GM18508 (cell line): ENCODE measurements around the gene CLDN1.

Experiments
- ATAC-seq: cut with Tn5 transposase; IDR thresholded peaks from one replicate; pipeline ENCODE4 v1.9.1; 2021; ENCODE audit warnings: moderate number of reproducible peaks; ENCODE audit not compliant: insufficient read depth, unreplicated experiment

The CLDN1 gene, protein sequence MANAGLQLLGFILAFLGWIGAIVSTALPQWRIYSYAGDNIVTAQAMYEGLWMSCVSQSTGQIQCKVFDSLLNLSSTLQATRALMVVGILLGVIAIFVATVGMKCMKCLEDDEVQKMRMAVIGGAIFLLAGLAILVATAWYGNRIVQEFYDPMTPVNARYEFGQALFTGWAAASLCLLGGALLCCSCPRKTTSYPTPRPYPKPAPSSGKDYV

DNA sequence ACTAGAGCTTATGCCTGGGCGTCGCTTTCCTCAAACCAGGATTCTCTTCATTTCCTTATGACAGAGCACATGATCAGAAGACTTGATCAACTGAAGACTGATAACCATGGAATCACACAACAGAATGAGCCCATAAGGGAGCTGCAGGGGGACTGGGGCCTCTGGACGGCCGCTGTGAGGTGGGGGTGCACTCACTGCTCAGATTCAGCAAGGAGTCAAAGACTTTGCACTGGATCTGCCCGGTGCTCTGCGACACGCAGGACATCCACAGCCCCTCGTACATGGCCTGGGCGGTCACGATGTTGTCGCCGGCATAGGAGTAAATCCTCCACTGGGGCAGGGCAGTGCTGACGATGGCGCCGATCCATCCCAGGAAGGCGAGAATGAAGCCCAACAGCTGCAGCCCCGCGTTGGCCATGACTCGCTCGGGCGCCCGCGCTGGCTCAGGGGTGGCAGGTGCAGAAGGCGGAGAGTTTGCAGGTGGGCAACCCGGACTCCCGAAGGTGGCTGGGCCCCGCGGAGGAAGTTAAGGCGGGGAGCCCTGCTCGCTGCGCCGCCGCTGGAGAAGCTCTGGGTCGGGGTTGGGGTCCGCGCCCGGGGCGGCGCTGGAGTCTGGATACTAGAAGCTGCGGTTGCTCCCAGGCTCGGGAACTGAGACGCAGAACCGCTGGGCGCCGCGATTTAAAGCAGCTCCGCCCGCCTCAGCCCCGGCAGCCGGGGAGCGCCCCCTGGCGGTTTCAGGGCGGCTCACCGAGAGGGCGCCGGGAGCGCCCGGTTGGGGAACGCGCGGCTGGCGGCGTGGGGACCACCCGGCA, at the start of gene CLDN1:
CLDN1 (minus strand) TSS at position 658 of the 815 bp plus-strand sequence; CDS start at position 418, 240 bp downstream.
- ATAC-seq: no peak

- no peak for ATAC-seq
Measured at GRCh38 chr3:190371152-190371551, 48.9 kb upstream of the CLDN1 start.

DNA sequence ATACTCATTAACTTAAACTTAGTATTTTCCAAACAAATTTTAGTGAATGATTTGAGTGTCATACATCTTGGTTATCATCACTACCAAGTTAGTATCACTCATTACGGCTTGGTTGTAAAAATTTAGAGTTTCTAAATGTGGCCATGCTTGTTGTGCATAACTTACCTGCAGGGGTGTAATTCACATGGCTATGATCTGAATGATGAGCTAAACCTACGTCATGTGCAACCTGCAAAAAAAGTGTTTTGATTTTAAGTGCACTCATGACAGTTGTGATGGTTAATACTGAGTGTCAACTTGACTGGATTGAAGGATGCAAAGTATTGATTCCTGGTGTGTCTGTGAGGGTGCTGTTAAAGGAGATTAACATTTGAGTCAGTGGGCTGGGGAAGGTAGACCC, 48.1 kb upstream of the CLDN1 start:
- no peak for ATAC-seq

DNA sequence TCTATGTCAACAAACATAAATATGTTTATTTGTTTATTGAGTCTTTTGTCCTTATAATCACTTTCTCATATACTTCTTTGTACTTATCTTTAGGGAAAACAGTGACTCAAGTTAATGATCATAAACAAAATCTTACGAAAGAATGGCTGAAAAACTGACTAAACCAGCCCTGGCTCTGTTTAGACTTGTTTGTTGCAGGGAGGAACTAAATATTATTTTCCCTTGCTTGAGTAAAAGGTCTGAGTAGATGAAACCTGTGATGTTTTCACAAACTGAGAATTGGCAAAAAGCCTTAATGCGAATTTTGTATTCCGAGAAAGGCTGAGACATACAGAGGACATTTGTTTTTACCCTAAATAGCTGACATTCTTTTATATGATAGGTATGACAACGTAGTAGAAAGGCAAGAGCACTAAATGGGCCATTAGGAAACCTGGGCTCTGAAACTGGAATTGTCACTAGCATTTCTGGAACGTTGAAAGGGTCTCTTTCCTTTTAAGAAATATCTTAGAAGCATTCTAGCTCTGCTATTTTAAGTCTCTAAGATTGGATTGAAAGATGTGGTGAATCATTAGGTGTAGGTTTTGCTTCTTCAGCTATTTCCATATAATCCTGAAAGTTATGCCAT, 47.5 kb upstream of the CLDN1 start:
- ATAC-seq: no peak

DNA sequence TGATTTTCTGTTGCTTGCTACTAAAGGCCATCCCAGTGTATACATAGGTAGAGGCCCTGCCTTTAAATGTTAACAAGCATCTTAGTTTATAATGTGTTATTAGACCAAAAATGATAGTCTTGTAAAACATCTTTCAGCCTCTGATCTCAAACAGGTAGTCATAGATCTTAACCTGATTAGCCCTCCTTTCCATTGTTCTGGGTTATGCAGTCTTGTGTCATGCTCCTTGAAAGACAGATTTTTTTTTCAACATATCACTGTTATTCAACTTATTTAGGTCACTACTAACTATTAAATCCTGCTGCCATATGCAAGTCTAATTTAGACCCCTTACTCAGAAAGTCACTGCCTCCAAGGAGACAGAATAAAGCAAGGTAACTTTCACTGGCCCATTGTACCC, 46.6 kb upstream of the CLDN1 start:
- ATAC-seq: no peak

- ATAC-seq: no peak
Measured at GRCh38 chr3:190366133-190366532, 43.9 kb upstream of the CLDN1 start.

DNA sequence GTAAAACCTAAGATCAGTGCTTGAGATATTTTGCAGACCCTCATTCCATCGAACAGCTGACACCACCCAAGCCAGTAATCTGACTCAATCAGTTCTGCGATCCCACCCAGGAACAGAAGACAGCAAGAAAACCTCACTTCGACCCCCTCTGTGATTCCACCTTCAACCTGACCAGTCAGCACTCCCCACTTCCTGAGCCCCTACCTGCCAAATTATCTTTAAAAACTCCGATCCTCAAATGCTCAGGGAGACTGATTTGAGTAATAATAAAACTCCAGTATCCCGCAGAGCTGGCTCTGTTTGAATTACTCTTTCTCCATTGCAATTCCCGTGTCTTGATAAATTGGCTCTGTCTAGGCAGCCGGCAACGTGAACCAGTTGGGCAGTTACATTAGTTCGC, 40.0 kb upstream of the CLDN1 start:
- no peak for ATAC-seq

DNA sequence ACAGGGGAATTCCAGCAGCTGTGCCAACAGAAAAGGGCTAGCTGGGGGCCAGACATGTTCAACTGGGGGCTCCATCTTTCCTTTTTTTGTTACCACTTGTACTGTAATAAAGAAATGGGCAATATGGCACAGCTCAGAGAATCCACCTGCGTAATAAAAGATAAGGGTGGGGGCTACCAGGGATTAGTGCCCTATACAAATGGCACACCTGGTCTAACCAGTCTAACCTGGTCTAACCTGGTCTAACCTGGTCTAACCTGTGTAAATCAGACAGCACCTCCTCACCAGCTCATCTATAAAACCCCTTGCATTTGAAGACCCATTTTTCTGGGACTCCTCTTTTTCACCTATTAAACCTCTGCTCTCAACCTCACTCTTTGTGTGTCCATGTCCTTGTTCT, 39.5 kb upstream of the CLDN1 start:
- ATAC-seq: no peak

DNA sequence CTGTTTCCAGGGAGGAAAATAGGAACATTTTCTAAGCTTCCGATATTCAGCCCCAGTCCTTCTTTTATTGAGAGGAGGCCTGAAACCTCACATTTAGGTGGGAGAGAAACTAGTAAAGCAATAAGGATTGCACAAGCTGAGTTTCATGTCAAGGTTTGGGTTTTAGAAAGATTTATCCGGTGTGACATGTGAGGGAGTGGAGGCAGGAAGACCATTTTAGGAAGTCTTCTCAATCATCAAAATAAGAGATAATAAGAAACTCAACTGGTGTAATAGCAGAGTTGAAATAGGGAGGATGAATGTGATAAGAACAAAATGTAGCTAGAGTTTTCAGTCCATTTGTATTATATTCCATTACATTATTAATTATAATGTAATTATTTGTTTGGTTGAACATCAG, 38.0 kb upstream of the CLDN1 start:
- no peak for ATAC-seq

GRCh38 chr3:190359813-190360212, 37.6 kb upstream of the CLDN1 start:
- no peak for ATAC-seq

- ATAC-seq: no peak
Measured at GRCh38 chr3:190357468-190357867, 35.2 kb upstream of the CLDN1 start.

DNA sequence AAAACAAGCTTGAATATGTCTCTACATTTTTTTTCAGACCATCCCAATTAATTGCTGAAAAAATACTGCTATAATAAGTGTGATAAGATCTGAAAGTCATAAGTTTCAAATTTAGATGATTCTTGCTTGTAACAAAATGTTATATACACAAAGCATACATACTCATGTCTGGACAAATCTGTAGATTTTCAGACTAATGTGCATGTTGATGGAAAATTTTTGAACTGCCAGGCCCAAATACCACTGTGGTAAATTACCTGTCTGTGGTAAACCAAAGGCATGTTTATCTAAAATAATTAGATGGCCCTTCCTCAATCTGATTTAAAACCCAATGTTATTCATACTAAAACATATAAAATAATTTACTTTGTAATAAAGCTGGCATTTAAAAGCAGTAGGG, 34.0 kb upstream of the CLDN1 start:
- no peak for ATAC-seq

GRCh38 chr3:190352861-190353457, 30.7 kb upstream of the CLDN1 start:
- ATAC-seq: no peak

- no peak for ATAC-seq
Measured at GRCh38 chr3:190346541-190346940, 24.3 kb upstream of the CLDN1 start.

- no peak for ATAC-seq
Measured at GRCh38 chr3:190345878-190346277, 23.6 kb upstream of the CLDN1 start.

GRCh38 chr3:190345027-190345821, 23.0 kb upstream of the CLDN1 start:
- no peak for ATAC-seq

DNA sequence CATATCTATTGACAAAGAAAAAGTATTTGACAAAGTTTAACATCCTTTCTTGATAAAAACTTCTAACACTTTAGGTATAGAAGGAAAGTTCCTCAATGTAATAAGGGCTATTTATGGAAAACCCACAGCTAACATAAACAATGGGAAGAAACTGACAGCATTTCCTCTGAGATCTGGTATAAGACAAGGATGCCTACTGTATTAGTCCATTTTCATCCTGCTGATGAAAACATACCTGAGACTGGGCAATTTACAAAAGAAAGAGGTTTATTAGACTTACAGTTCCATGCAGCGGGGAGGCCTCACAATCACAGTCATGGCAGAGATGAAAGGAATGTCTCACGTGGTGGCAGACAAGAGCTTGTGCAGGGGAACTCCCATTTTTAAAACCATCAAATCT, 17.8 kb upstream of the CLDN1 start:
- no peak for ATAC-seq

DNA sequence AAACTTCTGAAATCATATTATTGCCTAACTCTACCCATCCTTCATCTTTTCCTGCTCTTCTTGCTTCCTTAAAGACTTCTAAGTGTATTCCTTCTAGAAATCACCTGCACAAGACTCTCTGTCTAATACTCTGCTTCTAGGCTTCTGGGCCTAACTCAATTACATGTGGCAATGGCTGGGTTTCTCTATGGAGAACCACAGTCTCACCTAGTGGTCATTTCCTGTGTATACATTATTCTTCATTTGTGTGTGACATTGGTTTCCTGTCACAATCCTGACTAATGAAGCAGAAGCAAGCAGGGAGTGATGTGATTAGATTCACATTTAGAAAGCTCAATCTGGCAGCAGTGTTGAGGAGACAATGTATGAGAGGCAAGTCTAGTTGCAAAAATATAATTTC, 16.9 kb upstream of the CLDN1 start:
- ATAC-seq: no peak

- ATAC-seq: no peak
Measured at GRCh38 chr3:190338717-190339116, 16.5 kb upstream of the CLDN1 start.

GRCh38 chr3:190337301-190337700, 15.1 kb upstream of the CLDN1 start:
- ATAC-seq: no peak
